SU-DHL-6 (cell line): ENCODE results near the gene C12orf76.

Source experiments
- EZH2phosphoT487 ChIP-seq: fragments of 200-600 bp; sonication (generic), shearing (Covaris generic); conservative IDR thresholded peaks from 2 replicates; pipeline ENCODE4 v1.6.1; 2018; ENCODE audit warnings: mild to moderate bottlenecking, antibody characterized with exemption, low read length, moderate library complexity, mixed read lengths
- TF ChIP-seq, protein P1 (sequence below): fragments of 200-600 bp; sonication (generic); IDR thresholded peaks from one replicate; pipeline ENCODE4 v1.5.1; 2017; ENCODE audit warnings: antibody characterized with exemption, mild to moderate bottlenecking, low read length, moderate library complexity; ENCODE audit not compliant: insufficient read depth, poor library complexity, severe bottlenecking

DNA sequence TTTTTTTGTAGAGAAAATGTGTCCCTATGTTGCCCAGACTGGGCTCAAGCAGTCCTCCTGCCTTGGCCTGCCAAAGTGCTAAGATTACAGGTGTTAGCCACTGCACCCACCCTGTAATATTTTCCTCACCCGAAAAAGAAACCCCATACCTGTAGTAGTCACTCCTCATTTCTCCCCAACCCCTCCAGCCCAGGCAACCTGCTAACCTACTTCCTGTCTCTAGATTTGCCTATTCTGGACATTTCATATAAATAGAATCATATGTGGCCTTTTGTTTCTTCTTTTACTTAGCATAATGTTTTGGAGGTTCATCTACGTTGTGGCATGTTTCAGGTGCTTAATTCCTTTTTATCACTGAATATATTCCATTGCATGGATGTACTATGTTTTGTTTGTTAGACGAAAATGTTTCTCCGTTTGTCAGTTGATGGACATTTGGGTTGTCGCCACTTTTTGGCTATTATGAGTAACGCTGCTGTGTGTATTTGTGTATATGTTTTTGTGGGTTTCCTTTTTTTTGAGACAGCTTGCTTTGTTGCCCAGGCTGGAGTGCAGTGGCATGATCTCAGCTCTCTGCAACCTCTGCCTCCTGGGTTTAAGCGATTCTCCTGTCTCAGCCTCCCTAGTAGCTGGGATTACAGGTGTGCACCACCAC, 42.9 kb downstream of the C12orf76 start:
- TF ChIP-seq, protein P1, sequence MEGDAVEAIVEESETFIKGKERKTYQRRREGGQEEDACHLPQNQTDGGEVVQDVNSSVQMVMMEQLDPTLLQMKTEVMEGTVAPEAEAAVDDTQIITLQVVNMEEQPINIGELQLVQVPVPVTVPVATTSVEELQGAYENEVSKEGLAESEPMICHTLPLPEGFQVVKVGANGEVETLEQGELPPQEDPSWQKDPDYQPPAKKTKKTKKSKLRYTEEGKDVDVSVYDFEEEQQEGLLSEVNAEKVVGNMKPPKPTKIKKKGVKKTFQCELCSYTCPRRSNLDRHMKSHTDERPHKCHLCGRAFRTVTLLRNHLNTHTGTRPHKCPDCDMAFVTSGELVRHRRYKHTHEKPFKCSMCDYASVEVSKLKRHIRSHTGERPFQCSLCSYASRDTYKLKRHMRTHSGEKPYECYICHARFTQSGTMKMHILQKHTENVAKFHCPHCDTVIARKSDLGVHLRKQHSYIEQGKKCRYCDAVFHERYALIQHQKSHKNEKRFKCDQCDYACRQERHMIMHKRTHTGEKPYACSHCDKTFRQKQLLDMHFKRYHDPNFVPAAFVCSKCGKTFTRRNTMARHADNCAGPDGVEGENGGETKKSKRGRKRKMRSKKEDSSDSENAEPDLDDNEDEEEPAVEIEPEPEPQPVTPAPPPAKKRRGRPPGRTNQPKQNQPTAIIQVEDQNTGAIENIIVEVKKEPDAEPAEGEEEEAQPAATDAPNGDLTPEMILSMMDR: no peak
- no peak for TF ChIP-seq EZH2phosphoT487
